ENCODE results near the gene CBX2.

Gene CBX2

GRCh38 chr17:79814127-79814973, 36.4 kb downstream of the CBX2 start:
- DNase-seq, result no peak

GRCh38 chr17:79814974-79815835, 37.3 kb downstream of the CBX2 start:
- DNase-seq, result no peak

- no peak for DNase-seq
Observed at GRCh38 chr17:79815836-79816461, 38.0 kb downstream of the CBX2 start.

DNA sequence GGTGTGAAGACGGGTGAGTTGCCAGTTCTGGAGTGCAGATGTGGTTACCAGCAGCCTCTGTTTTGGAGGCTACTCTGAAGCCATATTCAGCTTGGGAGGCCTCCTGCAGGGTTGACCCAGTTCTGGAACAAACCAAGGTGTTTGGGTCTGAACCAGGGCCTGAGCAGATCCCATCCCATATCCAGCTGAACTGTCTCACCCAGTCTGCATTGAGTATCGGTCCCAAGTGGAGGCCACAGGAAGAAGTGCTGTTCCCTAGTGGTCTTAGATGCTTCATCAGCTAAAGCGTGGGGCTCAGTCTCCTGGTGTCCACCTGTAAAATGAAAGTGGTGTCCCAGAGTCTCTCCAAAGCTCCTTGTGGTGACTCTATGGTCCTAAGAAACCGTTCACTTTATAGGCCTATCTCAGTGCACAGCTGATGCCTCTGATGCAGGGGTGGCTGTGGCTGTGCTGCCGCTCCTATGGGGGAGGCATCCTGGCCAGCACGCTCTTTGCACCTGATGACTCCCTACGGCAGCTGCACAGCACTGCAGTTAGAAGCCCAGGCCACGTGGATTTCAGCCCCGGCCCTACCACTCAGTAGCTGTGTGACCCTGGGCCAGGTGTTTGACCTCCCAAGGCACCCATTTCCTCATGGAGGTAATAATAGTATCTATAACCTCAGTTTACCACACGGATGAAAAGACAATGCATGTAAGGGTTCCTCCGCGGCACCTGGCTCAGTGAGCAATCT, 40.2 kb downstream of the CBX2 start:
- no peak for DNase-seq

- no peak for DNase-seq
Observed at GRCh38 chr17:79819085-79819484, 41.1 kb downstream of the CBX2 start.

DNA sequence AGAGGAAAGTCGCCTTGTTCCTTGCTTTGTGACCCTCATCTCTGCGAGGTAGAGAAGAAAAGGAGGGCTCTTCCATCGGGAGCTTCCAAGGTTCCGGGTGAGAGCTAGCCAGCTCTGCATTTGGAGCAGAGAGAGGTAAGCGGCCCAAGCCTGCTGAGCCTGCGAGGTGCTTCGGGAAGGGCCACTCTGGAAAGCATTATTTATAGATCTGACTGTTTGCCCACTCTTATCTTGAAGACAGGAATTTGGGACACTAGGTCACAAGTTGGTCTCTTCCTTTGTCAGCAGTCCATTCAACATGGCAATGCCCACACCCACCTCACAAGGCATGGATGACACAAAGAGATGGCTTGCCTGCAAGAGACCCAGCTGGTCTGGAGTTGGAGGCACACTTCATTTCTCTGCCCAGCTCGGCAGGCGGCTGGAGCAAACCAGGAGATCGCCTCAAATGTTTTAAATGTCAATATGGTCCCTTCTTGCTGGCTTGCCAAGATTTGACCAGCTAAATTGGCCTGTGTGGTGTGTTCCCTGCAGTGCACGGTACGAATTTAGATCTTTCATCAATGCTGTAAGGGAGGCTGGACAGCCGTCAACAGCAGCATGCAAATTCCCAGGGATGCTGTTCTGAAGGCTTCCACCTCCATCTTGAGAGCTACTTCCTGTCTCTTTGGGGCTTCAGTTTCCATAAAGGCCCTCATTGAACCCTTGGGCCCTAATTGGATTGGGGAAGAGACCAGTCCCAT, 41.8 kb downstream of the CBX2 start:
- no peak for DNase-seq

DNA sequence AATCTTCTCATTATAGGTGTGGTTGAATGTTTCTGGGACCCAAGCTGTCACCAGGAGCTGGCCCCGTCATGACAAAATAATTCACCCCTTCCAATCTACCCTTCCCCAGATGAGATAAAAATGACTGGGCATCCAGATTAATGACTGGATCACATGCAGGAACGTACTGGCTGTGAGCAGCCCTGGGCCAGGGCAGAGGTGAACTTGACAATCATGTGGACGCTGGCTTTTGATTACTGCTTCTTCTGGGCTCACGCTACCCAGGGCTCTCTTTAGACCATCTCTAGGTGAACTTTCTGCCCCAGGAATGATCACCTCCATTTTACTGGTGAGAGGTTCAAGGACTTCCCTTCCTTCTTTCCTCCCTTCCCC, 43.0 kb downstream of the CBX2 start:
- DNase-seq, result no peak

- DNase-seq, result no peak
Observed at GRCh38 chr17:79821331-79822095, 43.6 kb downstream of the CBX2 start.

GRCh38 chr17:79822583-79823124, 44.7 kb downstream of the CBX2 start:
- DNase-seq, result no peak

- DNase-seq, result no peak
Observed at GRCh38 chr17:79824234-79824633, 46.3 kb downstream of the CBX2 start.

DNA sequence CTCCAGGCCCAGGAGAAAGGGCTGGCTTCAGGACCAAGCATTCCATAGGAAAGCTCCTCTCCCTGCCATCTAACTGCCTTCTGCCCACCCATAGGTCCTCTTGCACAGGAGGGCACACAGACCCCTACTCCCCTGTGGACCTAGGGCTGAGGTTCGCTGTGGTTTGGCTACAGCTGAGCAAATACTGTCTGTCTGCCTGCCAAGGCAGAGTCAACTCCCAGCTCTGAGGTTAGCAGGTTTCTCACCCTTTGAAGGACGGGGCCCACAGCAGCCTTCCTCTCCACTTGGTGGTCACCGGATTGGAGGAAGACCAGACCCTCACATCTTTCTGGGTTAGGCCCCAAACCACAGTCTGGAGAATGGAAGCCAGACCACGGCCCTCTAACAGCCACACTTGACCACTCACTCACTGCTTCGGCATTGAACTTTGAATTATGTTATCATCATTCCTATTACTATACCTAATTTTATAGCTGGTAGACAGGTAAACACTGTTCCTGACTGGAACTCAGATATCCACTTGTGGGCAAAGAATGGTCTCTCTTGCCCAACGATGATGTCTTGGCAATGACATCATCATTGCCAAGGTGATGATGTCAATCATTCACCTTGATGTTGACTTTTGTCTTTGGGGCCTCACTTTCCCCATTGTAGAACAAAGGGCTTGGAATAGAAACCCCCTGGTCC, 47.1 kb downstream of the CBX2 start:
- no peak for DNase-seq

- no peak for DNase-seq
Observed at GRCh38 chr17:79825580-79825921, 47.6 kb downstream of the CBX2 start.

GRCh38 chr17:79826204-79826680, 48.3 kb downstream of the CBX2 start:
- no peak for DNase-seq

DNA sequence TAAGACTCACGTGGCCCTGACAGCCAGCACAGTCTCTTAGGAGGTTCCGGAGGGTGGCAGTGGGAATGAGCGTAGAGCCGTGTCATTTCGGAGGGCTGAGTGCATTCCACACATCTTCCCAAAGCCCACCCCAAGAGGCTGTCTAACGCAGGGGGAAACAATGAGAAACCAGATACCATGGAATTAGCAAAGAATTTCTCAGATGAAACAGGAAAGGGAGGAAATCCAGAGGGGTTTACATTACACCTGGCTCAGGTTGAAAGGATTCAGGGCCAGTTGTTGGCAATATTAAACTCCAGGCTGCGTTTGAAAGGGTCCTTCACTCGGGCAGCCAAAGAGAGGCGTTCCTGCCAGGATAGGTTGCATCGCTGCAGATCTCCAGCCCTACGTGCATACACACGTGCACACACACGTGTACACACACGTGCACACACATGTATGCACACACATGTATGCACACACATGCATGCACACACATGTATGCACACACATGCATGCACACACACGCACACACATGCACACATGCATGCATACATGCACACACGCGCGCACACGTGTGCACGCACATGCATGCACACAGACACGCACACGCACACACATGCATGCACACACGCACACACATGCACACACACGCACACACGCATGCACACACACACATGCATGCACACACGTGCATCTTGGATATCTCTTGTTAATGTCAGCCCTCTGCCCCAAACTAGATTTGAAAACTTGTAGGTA, 49.1 kb downstream of the CBX2 start:
- DNase-seq, result no peak

DNA sequence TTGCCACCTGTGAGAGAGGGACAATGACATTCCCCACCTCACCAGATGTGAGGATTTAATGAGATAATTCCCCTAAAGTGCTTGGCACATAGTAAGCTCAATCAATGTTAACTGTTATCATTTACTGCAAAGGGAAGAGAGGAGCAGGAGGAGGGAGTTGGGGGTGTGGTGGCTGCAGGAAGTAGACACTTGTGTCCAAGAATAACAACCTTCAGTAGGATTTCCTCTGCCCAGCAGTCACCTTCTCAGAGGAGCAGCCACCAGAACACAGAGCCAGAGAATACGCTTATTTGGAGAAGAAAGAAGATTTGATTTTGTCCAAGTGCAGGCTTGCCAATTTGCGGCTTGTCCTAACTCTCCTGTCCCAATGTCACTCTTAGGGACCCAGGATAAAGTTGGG, 51.1 kb downstream of the CBX2 start:
- no peak for DNase-seq

GRCh38 chr17:79829457-79829856, 51.5 kb downstream of the CBX2 start:
- no peak for DNase-seq

DNA sequence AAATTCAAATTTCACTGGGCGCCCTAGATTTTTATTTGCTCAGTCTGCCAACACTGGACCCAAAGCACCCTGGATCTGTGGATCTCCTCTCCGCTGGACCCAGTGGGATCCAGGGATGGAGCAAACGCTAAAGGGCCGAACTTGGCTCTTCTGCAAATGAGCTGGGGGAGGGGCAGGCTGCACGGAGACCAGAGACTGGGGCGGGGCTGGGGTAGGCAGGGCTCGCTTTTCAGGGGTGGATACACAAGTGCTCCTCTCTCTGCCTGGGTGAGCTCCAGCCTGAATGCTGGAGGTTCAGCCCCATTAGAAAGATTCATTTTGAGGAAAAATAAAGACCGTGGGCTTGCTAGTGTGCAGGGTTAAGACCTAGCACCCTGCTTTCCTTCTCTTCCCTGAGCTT, 52.4 kb downstream of the CBX2 start:
- no peak for DNase-seq

DNA sequence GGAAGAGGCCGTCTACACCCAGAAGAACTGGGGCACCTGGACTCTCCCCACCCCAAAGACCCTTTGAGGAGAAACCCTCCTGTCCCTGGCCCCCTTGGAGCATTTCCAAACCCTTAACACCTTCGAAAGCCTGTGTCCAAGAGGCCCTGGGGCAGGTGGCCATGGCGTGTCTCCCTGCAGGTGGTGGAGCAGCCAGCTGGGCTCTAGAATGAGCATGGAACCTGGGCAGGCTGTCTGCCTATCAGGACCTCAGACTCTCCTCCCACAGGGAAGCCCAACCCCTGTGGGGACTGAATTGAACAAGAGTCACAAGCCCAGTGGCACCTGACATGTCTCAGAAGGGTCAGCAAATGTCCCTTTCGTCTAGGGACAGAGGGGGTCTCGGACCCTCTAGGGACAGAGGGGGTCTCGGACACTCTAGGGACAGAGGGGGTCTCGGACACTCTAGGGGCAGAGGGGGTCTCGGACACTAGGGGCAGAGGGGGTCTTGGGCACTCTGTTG, 52.9 kb downstream of the CBX2 start:
- no peak for DNase-seq
